Fibroblast of peridontal ligament (primary cell): ENCODE results near the gene ZNF41.
"Not testable (repeated sequence)": the region's sequence is repeated elsewhere in the genome, so short reads cannot be mapped to it uniquely, and the experiment has no call there.

Experiments
- DNase-seq: peaks from one replicate; pipeline ENCODE4 v3.0.0-alpha.2; 2010; ENCODE audit errors: extremely low read depth

ZNF41 gene

GRCh38 chrX:47482512-47483305 is at the start of gene ZNF41:
ZNF41 (minus strand) TSS chrX:47483222; CDS start chrX:47467481, 15,741 bp downstream.
- DNase-seq, result peak; percentile 66

GRCh38 chrX:47530049-47530448 is 47.0 kb upstream of the ZNF41 start:
- DNase-seq, result no peak

GRCh38 chrX:47529548-47529947 is 46.5 kb upstream of the ZNF41 start:
- DNase-seq, result no peak

- no peak for DNase-seq
Measured at GRCh38 chrX:47523713-47524166, 40.7 kb upstream of the ZNF41 start.

- DNase-seq, result peak; percentile 65
Measured at GRCh38 chrX:47523297-47523696, 40.3 kb upstream of the ZNF41 start.

GRCh38 chrX:47518144-47518543 is 35.1 kb upstream of the ZNF41 start:
- no peak for DNase-seq

GRCh38 chrX:47515941-47516665 is 33.1 kb upstream of the ZNF41 start:
- DNase-seq, result no peak

GRCh38 chrX:47514533-47515235 is 31.7 kb upstream of the ZNF41 start:
- DNase-seq, result no peak

GRCh38 chrX:47513034-47513965 is 30.3 kb upstream of the ZNF41 start:
- DNase-seq, result not testable (repeated sequence)

GRCh38 chrX:47512383-47512782 is 29.4 kb upstream of the ZNF41 start:
- DNase-seq, result not testable (repeated sequence)

- DNase-seq, result no peak
Measured at GRCh38 chrX:47507153-47507867, 24.3 kb upstream of the ZNF41 start.

GRCh38 chrX:47503151-47503550 is 20.1 kb upstream of the ZNF41 start:
- DNase-seq, result no peak

GRCh38 chrX:47502316-47503125 is 19.5 kb upstream of the ZNF41 start:
- peak; percentile 79 for DNase-seq

- DNase-seq, result peak; percentile 69
Measured at GRCh38 chrX:47501226-47502074, 18.4 kb upstream of the ZNF41 start.

- DNase-seq, result no peak
Measured at GRCh38 chrX:47500554-47500953, 17.5 kb upstream of the ZNF41 start.

- DNase-seq, result no peak
Measured at GRCh38 chrX:47499293-47499692, 16.3 kb upstream of the ZNF41 start.

- DNase-seq, result no peak
Measured at GRCh38 chrX:47498411-47498810, 15.4 kb upstream of the ZNF41 start.

- DNase-seq, result peak; percentile 65
Measured at GRCh38 chrX:47497271-47497888, 14.4 kb upstream of the ZNF41 start.
